Activated CD8-positive, alpha-beta memory T cell treated with anti-CD3 and anti-CD28 coated beads, Interleukin-2, amount 10 ng/mL, durations not matched to agents 7 days and 5 days (primary cell): Measurements from ENCODE around the gene DHX58. TPM values are rescaled to one million over a fixed set of nuclear protein-coding genes. Genes with fewer than 3 reads are reported as not detected.
A peak's percentile ranks its signal among the peaks of the same experiment; 100 is the strongest.

Source experiments
- ATAC-seq: fragments of 150-1000 bp; cut with Tn5 transposase; one replicate; pipeline ENCODE4 v1.10.0; 2021; ENCODE audit warnings: moderate library complexity
- CTCF ChIA-PET: fragments of 350-600 bp; sonication (Branson Sonifier 250); formaldehyde crosslinking; loops from one replicate; lab custom pipeline; 2021; ENCODE audit warnings: antibody characterized with exemption; lab: Charles Lee
- DNase-seq: peaks from one replicate; pipeline ENCODE4 v3.0.0-alpha.2; 2020
- H3K27ac Mint-ChIP-seq: one replicate; pipeline ENCODE4 v1.8.0; 2021; ENCODE audit warnings: mild to moderate bottlenecking, mixed read lengths
- H3K27me3 Mint-ChIP-seq: one replicate; pipeline ENCODE4 v1.8.0; 2021; ENCODE audit warnings: mixed read lengths
- H3K36me3 Mint-ChIP-seq: one replicate; pipeline ENCODE4 v1.8.0; 2021; ENCODE audit warnings: mild to moderate bottlenecking, mixed read lengths
- H3K4me1 Mint-ChIP-seq: one replicate; pipeline ENCODE4 v1.8.0; 2021; ENCODE audit warnings: mixed read lengths
- H3K4me3 Mint-ChIP-seq: one replicate; pipeline ENCODE4 v1.8.0; 2021; ENCODE audit warnings: mild to moderate bottlenecking, moderate library complexity, mixed read lengths
- H3K9me3 Mint-ChIP-seq: one replicate; pipeline ENCODE4 v1.8.0; 2022; ENCODE audit warnings: low read depth, mixed read lengths
- total RNA-seq, 2 experiments: library from RNA; stranded (reverse); gene quantifications; one replicate each; pipeline ENCODE4 v1.2.3, GENCODE V29; 2021

The DHX58 gene
- total RNA-seq, 2 experiments from 2014 or later: 65.8 to 105 TPM

DNA sequence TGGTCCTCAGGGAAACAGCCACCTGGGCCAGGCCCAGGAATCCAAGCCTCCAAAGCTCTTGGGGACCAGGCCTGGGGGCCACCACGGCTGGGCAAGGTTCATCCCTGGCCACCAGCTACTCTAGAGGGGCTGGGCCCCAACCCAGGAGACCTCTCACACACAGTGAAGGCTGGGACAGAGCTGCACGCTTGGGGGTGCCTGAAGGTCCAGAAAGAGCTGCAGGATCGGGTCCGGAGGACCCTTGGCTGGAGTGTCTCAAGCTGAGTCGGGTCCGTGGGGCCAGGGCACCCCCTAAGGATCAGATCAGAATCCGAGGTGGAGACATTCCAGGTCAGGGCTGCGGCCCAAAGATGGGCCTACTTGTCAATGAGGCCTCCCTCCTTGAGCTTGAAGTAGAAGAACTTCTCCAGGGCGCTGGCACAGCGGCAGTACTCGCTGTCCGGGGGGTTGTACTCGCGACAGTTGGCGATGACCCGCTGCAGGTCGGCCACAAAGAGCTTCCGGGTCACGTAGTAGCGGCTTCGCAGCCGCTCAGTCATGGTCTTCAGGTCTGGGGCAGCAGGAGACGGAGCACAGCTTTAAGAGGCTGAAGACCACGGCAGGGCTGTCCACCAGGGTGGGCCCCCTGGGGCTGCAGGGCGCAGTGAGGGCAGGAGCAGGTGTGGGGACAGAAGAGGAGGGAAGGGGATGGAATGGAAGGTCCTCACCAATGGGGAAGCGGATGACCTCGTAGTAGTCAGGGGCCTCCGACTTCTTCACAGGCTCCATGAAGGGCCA, 967 bp upstream of the DHX58 start:
- CTCF ChIA-PET: interaction anchor here (0.6 to 16.2 kb wide), 12 partner anchors 12 to 420 kb away, joined by 3 to 117 read pairs (median 8); partner anchors contain the start of genes DNAJC7, KCNH4, NKIRAS2 and P3H4
- peaks cover 32% of the 10 kb centered on the region for H3K36me3 Mint-ChIP-seq
- ATAC-seq (no peak), DNase-seq (no peak)
- peaks cover 51% of the 10 kb centered on the region for H3K4me1 Mint-ChIP-seq
- peak overlapping the region; percentile 98 for H3K27ac Mint-ChIP-seq
- no peaks in the 10 kb centered on the region for H3K9me3 Mint-ChIP-seq
- H3K4me3 Mint-ChIP-seq: peak overlapping the region; percentile 91
- H3K27me3 Mint-ChIP-seq: no peaks in the 10 kb centered on the region

DNA sequence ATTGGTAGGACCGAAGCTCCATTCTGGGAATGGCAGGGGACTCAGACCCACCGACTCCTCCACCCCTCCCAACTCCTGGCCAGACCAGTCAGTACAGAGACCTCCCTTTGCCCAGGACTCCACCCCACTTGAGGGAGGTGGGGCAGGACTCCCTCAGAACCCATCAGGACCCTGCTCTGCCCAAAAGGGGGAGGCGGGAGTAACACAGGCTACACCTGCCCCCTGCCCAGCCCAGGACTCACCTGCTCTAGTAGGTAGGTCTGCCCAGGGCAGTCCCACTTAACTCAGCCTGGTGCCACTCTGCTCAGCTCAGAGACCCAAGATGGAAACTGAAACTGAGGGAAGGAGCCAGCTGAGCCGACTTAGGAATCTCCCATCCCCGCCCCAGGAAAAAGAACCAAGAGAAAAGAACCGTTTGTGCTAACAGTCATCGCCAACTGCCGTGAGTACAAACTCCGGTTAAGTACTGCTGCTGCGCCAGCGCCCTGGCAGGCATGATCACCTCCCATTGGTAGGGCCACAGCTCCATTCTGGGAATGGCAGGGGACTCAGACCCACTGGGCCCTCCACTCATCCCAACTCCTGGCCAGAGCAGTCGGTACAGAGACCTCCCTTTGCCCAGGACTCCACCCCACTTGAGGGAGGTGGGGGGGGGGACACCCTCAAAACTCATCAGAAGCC, 503 bp downstream of the DHX58 start:
- peak; percentile 11 for ATAC-seq
- H3K9me3 Mint-ChIP-seq: no peaks in the 10 kb centered on the region
- peak overlapping the region; percentile 91 for H3K4me3 Mint-ChIP-seq
- no peaks in the 10 kb centered on the region for H3K27me3 Mint-ChIP-seq
- H3K4me1 Mint-ChIP-seq: peaks cover 59% of the 10 kb centered on the region
- DNase-seq: peak; percentile 69
- H3K27ac Mint-ChIP-seq: peak overlapping the region; percentile 98
- CTCF ChIA-PET: interaction anchor here (0.6 to 16.2 kb wide), 14 partner anchors 8 to 330 kb away, joined by 3 to 117 read pairs (median 8); partner anchors contain the start of genes DNAJC7 and NKIRAS2
- peaks cover 38% of the 10 kb centered on the region for H3K36me3 Mint-ChIP-seq

- H3K27ac Mint-ChIP-seq: peak overlapping the region; percentile 98
- H3K9me3 Mint-ChIP-seq: no peaks in the 10 kb centered on the region
- H3K4me3 Mint-ChIP-seq: peak overlapping the region; percentile 91
- no peak for ATAC-seq
- no peaks in the 10 kb centered on the region for H3K27me3 Mint-ChIP-seq
- CTCF ChIA-PET: interaction anchor here (0.6 to 16.2 kb wide), 8 partner anchors 10 to 331 kb away, joined by 3 to 117 read pairs (median 18); partner anchors contain the start of genes DNAJC7 and NKIRAS2
- H3K4me1 Mint-ChIP-seq: peaks cover 54% of the 10 kb centered on the region
- peaks cover 39% of the 10 kb centered on the region for H3K36me3 Mint-ChIP-seq
- DNase-seq: no peak
Measured at GRCh38 chr17:42111265-42111636, 1.3 kb downstream of the DHX58 start.

DNA sequence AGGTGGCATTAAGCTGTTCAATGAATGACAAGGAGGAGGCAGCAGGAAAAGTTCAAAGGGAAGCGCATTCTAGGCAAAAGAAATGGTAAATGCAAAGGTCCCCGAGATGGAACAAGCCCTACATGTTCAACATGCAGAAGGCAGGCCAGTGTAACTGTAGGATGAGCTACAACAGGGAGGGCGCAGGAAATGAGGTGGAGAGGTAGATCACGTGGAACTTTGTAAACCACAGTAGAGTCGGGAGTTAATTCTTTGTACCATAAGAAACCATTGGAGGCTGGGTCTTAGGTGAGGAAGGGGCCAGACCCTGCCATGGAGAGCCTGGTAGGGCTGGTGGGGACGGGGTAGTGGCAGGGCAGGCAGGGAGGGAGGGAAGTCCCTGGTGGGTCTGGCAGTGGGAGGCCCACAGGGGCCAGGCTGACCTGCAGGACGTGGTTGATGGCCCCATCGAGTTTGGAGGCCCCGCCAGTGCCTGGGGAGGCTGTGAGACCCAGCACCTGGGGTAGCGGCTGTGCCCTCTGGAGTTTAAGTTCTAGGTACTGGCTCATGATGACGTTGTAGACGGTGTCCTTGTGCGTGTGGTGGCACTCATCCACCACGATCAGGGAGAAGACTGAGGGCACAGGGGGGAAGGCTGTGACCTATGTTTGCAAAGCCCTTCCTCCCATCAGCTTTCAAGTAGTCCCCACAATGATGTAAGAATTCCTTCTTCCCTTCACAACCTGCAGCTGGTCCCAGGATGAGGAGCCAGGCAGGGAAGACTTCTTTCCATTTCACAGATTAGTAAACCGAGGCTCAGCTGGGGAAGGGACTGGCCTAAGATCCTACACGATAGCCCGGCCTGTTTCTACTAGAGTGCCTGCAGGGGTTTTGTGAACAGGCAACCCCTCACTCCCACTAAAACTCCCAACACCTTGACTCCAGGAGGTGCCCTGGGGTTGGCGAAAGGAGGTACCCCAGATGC, 1.9 kb downstream of the DHX58 start:
- Mint-ChIP-seq H3K4me1 (peaks cover 50% of the 10 kb centered on the region), H3K4me3 (peak overlapping the region; percentile 91), H3K36me3 (peaks cover 42% of the 10 kb centered on the region), H3K27ac (peak overlapping the region; percentile 98), H3K27me3 (no peaks in the 10 kb centered on the region), H3K9me3 (no peaks in the 10 kb centered on the region)
- no peak for ATAC-seq
- CTCF ChIA-PET: interaction anchor here (0.6 to 16.2 kb wide), 8 partner anchors 8 to 148 kb away, joined by 3 to 117 read pairs (median 18); partner anchors contain the start of genes DNAJC7 and KAT2A
- no peak for DNase-seq

DNA sequence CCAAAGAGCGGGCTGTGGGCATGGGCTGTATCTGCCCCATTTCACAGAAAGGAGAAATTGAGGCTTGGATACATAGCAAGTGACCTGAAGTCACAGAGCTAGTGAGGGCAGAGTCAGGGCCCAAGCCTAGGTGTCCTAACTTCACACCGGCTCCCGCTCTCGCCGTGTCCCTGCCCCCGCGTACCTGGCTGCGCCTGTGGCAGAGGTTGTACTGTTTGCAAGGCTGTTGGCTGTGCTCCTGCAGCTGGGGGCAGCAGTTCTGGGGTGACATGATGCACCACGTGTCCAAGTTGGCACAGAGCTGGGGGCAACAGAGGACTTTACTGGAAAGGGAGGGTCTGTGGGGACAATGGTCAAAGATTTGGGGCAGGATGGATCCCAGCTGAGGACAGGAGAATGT, 3.4 kb downstream of the DHX58 start:
- DNase-seq (no peak), ATAC-seq (no peak)
- Mint-ChIP-seq H3K36me3 (peaks cover 40% of the 10 kb centered on the region), H3K9me3 (no peaks in the 10 kb centered on the region), H3K27ac (peak overlapping the region; percentile 26), H3K4me3 (no peak overlapping the region), H3K27me3 (no peaks in the 10 kb centered on the region), H3K4me1 (peaks cover 45% of the 10 kb centered on the region)
- CTCF ChIA-PET: interaction anchor here (1.6 to 16.2 kb wide), 6 partner anchors 8 to 146 kb away, joined by 6 to 117 read pairs (median 11); partner anchors contain the start of genes DNAJC7 and KAT2A

- Mint-ChIP-seq H3K27me3 (no peaks in the 10 kb centered on the region), H3K4me1 (peaks cover 42% of the 10 kb centered on the region), H3K27ac (peak overlapping the region; percentile 72), H3K36me3 (peaks cover 44% of the 10 kb centered on the region), H3K9me3 (no peaks in the 10 kb centered on the region), H3K4me3 (peak overlapping the region; percentile 63)
- CTCF ChIA-PET: interaction anchor here (0.5 to 16.2 kb wide), 11 partner anchors 32 to 148 kb away, joined by 3 to 117 read pairs (median 5); partner anchors contain the start of genes DNAJC7, KCNH4 and NKIRAS2
- DNase-seq: peak; percentile 95
- peak; percentile 84 for ATAC-seq
Measured at GRCh38 chr17:42107597-42108576, 4.6 kb downstream of the DHX58 start.

- ATAC-seq: no peak
- no peak for DNase-seq
- Mint-ChIP-seq H3K9me3 (no peaks in the 10 kb centered on the region), H3K4me3 (peak overlapping the region; percentile 63), H3K4me1 (peaks cover 37% of the 10 kb centered on the region), H3K27ac (no peak overlapping the region), H3K36me3 (peaks cover 44% of the 10 kb centered on the region), H3K27me3 (no peaks in the 10 kb centered on the region)
- CTCF ChIA-PET: interaction anchor here (0.7 to 16.2 kb wide), 6 partner anchors 40 to 147 kb away, joined by 3 to 117 read pairs (median 8); partner anchors contain the start of gene NKIRAS2
Measured at GRCh38 chr17:42107124-42107523, 5.4 kb downstream of the DHX58 start.

GRCh38 chr17:42106009-42106408, 6.5 kb downstream of the DHX58 start:
- CTCF ChIA-PET: interaction anchor here (1.2 to 2.6 kb wide), 2 partner anchors 38 to 87 kb away, joined by 3 to 11 read pairs; partner anchors contain the start of gene NKIRAS2
- Mint-ChIP-seq H3K27ac (no peak overlapping the region), H3K27me3 (no peaks in the 10 kb centered on the region), H3K4me3 (no peak overlapping the region), H3K4me1 (peaks cover 32% of the 10 kb centered on the region), H3K36me3 (peaks cover 38% of the 10 kb centered on the region), H3K9me3 (no peaks in the 10 kb centered on the region)
- ATAC-seq (no peak), DNase-seq (no peak)

GRCh38 chr17:42104264-42104663, 8.2 kb downstream of the DHX58 start:
- no peak overlapping the region for H3K27ac Mint-ChIP-seq
- H3K36me3 Mint-ChIP-seq: peaks cover 29% of the 10 kb centered on the region
- no peak overlapping the region for H3K4me3 Mint-ChIP-seq
- no peaks in the 10 kb centered on the region for H3K27me3 Mint-ChIP-seq
- peaks cover 20% of the 10 kb centered on the region for H3K4me1 Mint-ChIP-seq
- no peaks in the 10 kb centered on the region for H3K9me3 Mint-ChIP-seq
- no peak for ATAC-seq
- no peak for DNase-seq
- CTCF ChIA-PET: interaction anchor here (0.9 to 5.2 kb wide), 6 partner anchors 8 to 84 kb away, joined by 3 to 35 read pairs (median 6); partner anchors contain the start of genes DHX58 and NKIRAS2

- ATAC-seq: no peak
Measured at GRCh38 chr17:42103221-42103954, 9.1 kb downstream of the DHX58 start.

More at GRCh38 chr17:42103221-42103954, 9.1 kb downstream of the DHX58 start:
- Mint-ChIP-seq H3K27ac (no peak overlapping the region), H3K36me3 (peaks cover 23% of the 10 kb centered on the region), H3K9me3 (no peaks in the 10 kb centered on the region), H3K4me3 (no peak overlapping the region), H3K4me1 (peaks cover 13% of the 10 kb centered on the region), H3K27me3 (no peaks in the 10 kb centered on the region)
- no peak for DNase-seq
- CTCF ChIA-PET: interaction anchor here (0.6 to 5.2 kb wide), 10 partner anchors 7 to 367 kb away, joined by 3 to 35 read pairs (median 4); partner anchors contain the start of genes DHX58, NKIRAS2 and ODAD4
